CD4-positive, alpha-beta T cell (primary cell): ENCODE measurements around the gene GABPB1. TPM values are rescaled to one million over a fixed set of nuclear protein-coding genes. Genes with fewer than 3 reads are reported as not detected.
"Not testable (repeated sequence)": the region's sequence is repeated elsewhere in the genome, so short reads cannot be mapped to it uniquely, and the experiment has no call there.

Experiments used
- ATAC-seq: fragments of 200-7000 bp; cut with Tn5 transposase; one replicate; pipeline ENCODE4 v1.10.0; 2022; ENCODE audit warnings: mild to moderate bottlenecking; ENCODE audit not compliant: poor library complexity
- CTCF ChIA-PET: fragments of 350-600 bp; sonication (Branson Sonifier 250); formaldehyde crosslinking; loops from one replicate; lab custom pipeline; 2021; ENCODE audit warnings: antibody characterized with exemption, inconsistent platforms; lab: Charles Lee
- POLR2A ChIA-PET: fragments of 350-600 bp; sonication (Branson Sonifier 250); formaldehyde crosslinking; loops from one replicate; lab custom pipeline; 2021; ENCODE audit warnings: antibody characterized with exemption, inconsistent platforms; lab: Charles Lee
- DNase-seq, 14 experiments: peaks; one replicate each; pipeline ENCODE4 v3.0.0-alpha.2; 2013 to 2020; ENCODE audit warnings: mixed read lengths in 2 of 14
- H3K27ac ChIP-seq, 2 donors: one replicate each; pipeline versions ENCODE4 v1.5.1 to v1.7.0; 2013; ENCODE audit warnings: low read length in 2 of 2, low read depth in 1 of 2, mild to moderate bottlenecking in 1 of 2
- H3K27me3 ChIP-seq, 2 experiments: 1 replicate in 1 of 2; 2 replicates in 1 of 2; pipeline versions ENCODE4 v1.6.1 to v1.7.0; 2013; ENCODE audit warnings: low read length in 2 of 2, control low read depth in 1 of 2, mild to moderate bottlenecking in 1 of 2, moderate library complexity in 1 of 2; ENCODE audit not compliant: insufficient read depth in 2 of 2, control insufficient read depth in 1 of 2
- H3K36me3 ChIP-seq: one replicate; pipeline ENCODE4 v1.6.1; 2013; ENCODE audit warnings: low read length, control low read depth; ENCODE audit not compliant: insufficient read depth
- H3K4me1 ChIP-seq: one replicate; pipeline ENCODE4 v1.6.1; 2013; ENCODE audit warnings: low read length, control low read depth; ENCODE audit not compliant: insufficient read depth
- H3K4me3 ChIP-seq: one replicate; pipeline ENCODE4 v1.5.1; 2013; ENCODE audit warnings: mild to moderate bottlenecking, low read length, moderate library complexity
- H3K9me3 ChIP-seq, 2 experiments: 1 replicate in 1 of 2; 2 replicates in 1 of 2; pipeline versions ENCODE4 v1.6.1 to v1.7.0; 2013; ENCODE audit warnings: low read length in 2 of 2, mild to moderate bottlenecking in 2 of 2, control low read depth in 1 of 2, moderate library complexity in 1 of 2; ENCODE audit not compliant: control insufficient read depth in 1 of 2, insufficient read depth in 1 of 2
- H3K27ac Mint-ChIP-seq: one replicate; pipeline ENCODE4 v1.8.0; 2020; ENCODE audit warnings: mixed read lengths
- H3K27me3 Mint-ChIP-seq: one replicate; pipeline ENCODE4 v1.8.0; 2021; ENCODE audit warnings: mixed read lengths
- H3K36me3 Mint-ChIP-seq: one replicate; pipeline ENCODE4 v1.8.0; 2021; ENCODE audit warnings: low read depth, mixed read lengths
- H3K4me1 Mint-ChIP-seq: one replicate; pipeline ENCODE4 v1.8.0; 2021; ENCODE audit warnings: low read depth, mixed read lengths
- H3K4me3 Mint-ChIP-seq: one replicate; pipeline ENCODE4 v1.8.0; 2020; ENCODE audit warnings: mild to moderate bottlenecking, mixed read lengths
- H3K9me3 Mint-ChIP-seq: one replicate; pipeline ENCODE4 v1.8.0; 2020; ENCODE audit warnings: mixed read lengths
- intact Hi-C, 2 experiments: fragments of 100-400 bp; cut with DNase I in 1 of 2; cut with micrococcal nuclease in 1 of 2; formaldehyde crosslinking; loops; one replicate each; pipeline versions ENCODE4 v1.15.1 to v1.9.0; 2023 to 2025; cut with DNase I, micrococcal nuclease
- total RNA-seq, 174 experiments: library from RNA in 2 of 174; stranded (reverse) in 2 of 174; gene quantifications; one replicate each; pipeline ENCODE4 v1.2.3 and lab custom pipeline; 2021 to 2026
- TF ChIP-seq, protein P1 (sequence below): fragments of 200-600 bp; IDR thresholded peaks from one replicate; pipeline ENCODE4 v1.8.0; 2022; ENCODE audit warnings: antibody characterized with exemption, mild to moderate bottlenecking

Gene GABPB1
- total RNA-seq, 2 experiments from 2014 or later, result 25.7 to 27.1 TPM

DNA sequence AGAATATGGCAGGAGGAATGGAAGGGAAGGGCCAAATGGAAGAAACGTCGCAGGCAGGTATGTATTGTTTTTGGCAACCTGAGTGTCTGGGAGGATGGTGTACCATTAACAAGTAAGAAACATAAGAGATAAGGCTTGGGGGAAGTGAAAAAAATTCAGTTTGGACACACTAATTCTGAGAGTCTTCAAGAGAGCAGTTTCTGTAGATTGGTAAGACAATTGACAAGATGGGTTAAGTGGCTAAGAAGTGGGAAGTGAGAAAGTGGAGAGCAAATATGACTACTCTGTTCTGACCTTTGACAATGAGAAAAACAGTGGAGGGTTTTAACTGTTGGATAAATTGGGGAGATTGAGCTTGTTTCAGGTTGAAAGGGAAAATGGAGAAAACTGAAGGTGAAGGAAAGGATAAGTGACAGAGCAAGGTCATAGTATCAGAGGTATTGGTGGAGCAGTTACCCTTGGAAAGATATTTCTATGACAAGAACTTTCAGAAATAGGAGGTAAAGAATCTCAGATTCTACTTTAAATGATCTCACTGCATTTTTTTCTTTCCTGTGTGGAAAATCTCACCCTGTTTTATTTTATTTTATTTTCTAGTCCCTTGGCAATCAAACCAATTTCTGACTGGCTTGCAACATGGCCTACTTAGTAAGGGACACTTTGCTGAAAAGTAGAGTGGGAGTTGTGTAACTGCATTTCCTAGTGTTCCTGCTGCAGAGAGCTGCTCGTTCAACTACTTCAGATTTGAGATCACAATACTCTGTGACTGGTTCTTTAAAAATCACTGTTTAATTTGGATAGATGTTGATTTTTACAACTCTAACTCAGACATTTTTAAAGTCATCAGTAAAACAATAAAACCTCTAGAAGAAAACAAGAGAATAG is 23.1 kb upstream of the GABPB1 start:
- H3K4me1 Mint-ChIP-seq, result no peaks in the 10 kb centered on the region
- no peaks in the 10 kb centered on the region for H3K27me3 Mint-ChIP-seq
- DNase-seq, result no peak
- H3K9me3 Mint-ChIP-seq, result no peaks in the 10 kb centered on the region
- no peaks in the 10 kb centered on the region for H3K9me3 ChIP-seq
- no peak overlapping the region for H3K4me3 Mint-ChIP-seq
- H3K27ac ChIP-seq, result no peak overlapping the region
- H3K27ac Mint-ChIP-seq, result no peak overlapping the region
- TF ChIP-seq, protein P1, sequence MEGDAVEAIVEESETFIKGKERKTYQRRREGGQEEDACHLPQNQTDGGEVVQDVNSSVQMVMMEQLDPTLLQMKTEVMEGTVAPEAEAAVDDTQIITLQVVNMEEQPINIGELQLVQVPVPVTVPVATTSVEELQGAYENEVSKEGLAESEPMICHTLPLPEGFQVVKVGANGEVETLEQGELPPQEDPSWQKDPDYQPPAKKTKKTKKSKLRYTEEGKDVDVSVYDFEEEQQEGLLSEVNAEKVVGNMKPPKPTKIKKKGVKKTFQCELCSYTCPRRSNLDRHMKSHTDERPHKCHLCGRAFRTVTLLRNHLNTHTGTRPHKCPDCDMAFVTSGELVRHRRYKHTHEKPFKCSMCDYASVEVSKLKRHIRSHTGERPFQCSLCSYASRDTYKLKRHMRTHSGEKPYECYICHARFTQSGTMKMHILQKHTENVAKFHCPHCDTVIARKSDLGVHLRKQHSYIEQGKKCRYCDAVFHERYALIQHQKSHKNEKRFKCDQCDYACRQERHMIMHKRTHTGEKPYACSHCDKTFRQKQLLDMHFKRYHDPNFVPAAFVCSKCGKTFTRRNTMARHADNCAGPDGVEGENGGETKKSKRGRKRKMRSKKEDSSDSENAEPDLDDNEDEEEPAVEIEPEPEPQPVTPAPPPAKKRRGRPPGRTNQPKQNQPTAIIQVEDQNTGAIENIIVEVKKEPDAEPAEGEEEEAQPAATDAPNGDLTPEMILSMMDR, result no peak
- H3K4me1 ChIP-seq, result no peaks in the 10 kb centered on the region
- no peaks in the 10 kb centered on the region for H3K36me3 Mint-ChIP-seq
- H3K4me3 ChIP-seq, result no peak overlapping the region
- POLR2A ChIA-PET, result interaction anchor here (1.1 kb wide), 2 partner anchors 20 to 23 kb away, joined by 3 read pairs; partner anchors contain the start of gene GABPB1
- CTCF ChIA-PET, result no interaction called here
- no peak for ATAC-seq
- no peaks in the 10 kb centered on the region for H3K27me3 ChIP-seq
- no peaks in the 10 kb centered on the region for H3K36me3 ChIP-seq
- intact Hi-C loops, result no loop called here

DNA sequence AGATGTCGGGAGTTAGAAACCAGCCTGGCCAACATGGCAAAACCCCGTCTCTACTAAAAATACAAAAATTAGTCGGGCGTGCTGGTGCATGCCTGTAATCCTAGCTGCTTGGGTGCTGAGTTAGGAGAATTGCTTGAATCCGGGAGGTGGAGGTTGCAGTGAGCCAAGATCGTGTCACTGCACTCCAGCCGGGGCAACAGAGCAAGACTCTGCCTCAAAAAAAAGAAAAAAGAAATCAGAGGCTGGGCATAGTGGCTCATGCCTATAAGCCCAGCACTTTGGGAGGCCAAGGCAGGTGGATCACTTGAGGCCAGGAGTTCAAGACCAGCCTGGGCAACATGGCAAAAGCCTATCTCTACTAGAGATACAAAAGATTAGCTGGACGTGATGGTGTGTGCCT is 14.6 kb upstream of the GABPB1 start:
- H3K9me3 Mint-ChIP-seq, H3K27me3 Mint-ChIP-seq, POLR2A ChIA-PET, H3K36me3 ChIP-seq, H3K4me1 Mint-ChIP-seq, H3K27me3 ChIP-seq, H3K9me3 ChIP-seq, intact Hi-C loops, DNase-seq, H3K4me1 ChIP-seq, H3K36me3 Mint-ChIP-seq, H3K27ac Mint-ChIP-seq, ATAC-seq, CTCF ChIA-PET, H3K27ac ChIP-seq, H3K4me3 ChIP-seq, H3K4me3 Mint-ChIP-seq: not testable (repeated sequence)

DNA sequence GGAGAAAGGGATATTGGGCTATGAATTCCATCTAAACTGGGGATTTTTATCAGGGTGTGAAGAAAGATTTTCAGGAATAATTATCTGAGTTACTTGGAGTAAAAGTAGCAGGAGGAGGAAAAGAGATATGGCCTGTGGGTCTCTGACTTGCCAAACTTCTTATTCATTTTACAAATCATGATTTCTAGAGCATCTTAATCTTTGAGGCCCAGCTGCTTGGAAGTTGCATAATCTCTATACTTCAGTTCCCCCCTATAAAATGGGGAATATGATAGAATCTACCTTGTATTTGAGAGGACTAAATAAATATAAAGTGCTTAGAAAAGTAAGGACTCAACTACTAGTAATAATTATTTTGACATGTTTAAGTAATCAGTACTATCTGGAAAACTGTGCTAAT is 11.0 kb upstream of the GABPB1 start:
- Histone ChIP-seq H3K27me3 (no peaks in the 10 kb centered on the region), H3K9me3 (no peaks in the 10 kb centered on the region), H3K4me3 (no peak overlapping the region), H3K4me1 (peaks cover 3% of the 10 kb centered on the region), H3K27ac (no peak overlapping the region), H3K36me3 (peaks cover 14% of the 10 kb centered on the region)
- POLR2A ChIA-PET, result interaction anchor here (1.9 kb wide), 1 partner anchor 11 kb away, joined by 10 read pairs; the partner anchor contains the start of gene GABPB1
- DNase-seq, result no peak
- no peak for ATAC-seq
- Mint-ChIP-seq H3K27ac (peak overlapping the region; percentile 17), H3K27me3 (no peaks in the 10 kb centered on the region), H3K4me3 (no peak overlapping the region), H3K4me1 (peaks cover 18% of the 10 kb centered on the region), H3K36me3 (peaks cover 10% of the 10 kb centered on the region), H3K9me3 (no peaks in the 10 kb centered on the region)
- TF ChIP-seq, protein P1, result no peak
- CTCF ChIA-PET, result interaction anchor here (0.6 kb wide), 1 partner anchor 188 kb away, joined by 3 read pairs; no protein-coding TSS in a partner anchor
- intact Hi-C loops, result no loop called here
